Ascending aorta (tissue), 2 donors: ENCODE data around the gene CYP46A1. TPM values are rescaled to one million over a fixed set of nuclear protein-coding genes. Genes with fewer than 3 reads are reported as not detected.
A peak's percentile ranks its signal among the peaks of the same experiment; 100 is the strongest.

Source experiments
- DNase-seq, 2 donors: peaks; one replicate each; pipeline ENCODE4 v3.0.0-alpha.2; 2019; ENCODE audit warnings: low spot score in 2 of 2
- H3K27ac ChIP-seq, 2 donors: fragments of 200-600 bp; sonication (generic); one replicate each; pipeline ENCODE4 v1.5.1; 2016 to 2017; ENCODE audit warnings: mild to moderate bottlenecking in 1 of 2
- H3K27me3 ChIP-seq: fragments of 200-600 bp; sonication (generic); one replicate; pipeline ENCODE4 v1.5.1; 2017
- H3K36me3 ChIP-seq, 2 donors: fragments of 200-600 bp; sonication (generic); one replicate each; pipeline ENCODE4 v1.5.1; 2016
- H3K4me1 ChIP-seq, 2 donors: fragments of 200-600 bp; sonication (generic); one replicate each; pipeline ENCODE4 v1.5.1; 2016 to 2017; ENCODE audit warnings: mild to moderate bottlenecking in 1 of 2
- H3K4me3 ChIP-seq, 2 donors: fragments of 200-600 bp; sonication (generic); one replicate each; pipeline ENCODE4 v1.5.1; 2016 to 2017; ENCODE audit warnings: mild to moderate bottlenecking in 1 of 2
- H3K9me3 ChIP-seq, 2 donors: fragments of 200-600 bp; sonication (generic); one replicate each; pipeline ENCODE4 v1.5.1; 2016
- CTCF ChIP-seq, 3 experiments: fragments of 200-600 bp in 2 of 3; fragments of 450-650 bp in 1 of 3; sonication (generic) in 2 of 3; IDR thresholded peaks; one replicate each; pipeline ENCODE4 v1.5.1; 2016 to 2019; ENCODE audit warnings: antibody characterized with exemption in 3 of 3, mild to moderate bottlenecking in 1 of 3, moderate library complexity in 1 of 3
- intact Hi-C: fragments of 100-400 bp; cut with DNase I; formaldehyde crosslinking; loops from one replicate; pipeline ENCODE4 v1.15.1; 2023
- total RNA-seq: library from RNA; depleted of rRNA; stranded (reverse); fragments of >200 nt; gene quantifications from one replicate; pipeline ENCODE4 v1.1.0, GENCODE V29; 2016

CYP46A1 gene
- total RNA-seq, 1 donor from 2014 or later: not detected

DNA sequence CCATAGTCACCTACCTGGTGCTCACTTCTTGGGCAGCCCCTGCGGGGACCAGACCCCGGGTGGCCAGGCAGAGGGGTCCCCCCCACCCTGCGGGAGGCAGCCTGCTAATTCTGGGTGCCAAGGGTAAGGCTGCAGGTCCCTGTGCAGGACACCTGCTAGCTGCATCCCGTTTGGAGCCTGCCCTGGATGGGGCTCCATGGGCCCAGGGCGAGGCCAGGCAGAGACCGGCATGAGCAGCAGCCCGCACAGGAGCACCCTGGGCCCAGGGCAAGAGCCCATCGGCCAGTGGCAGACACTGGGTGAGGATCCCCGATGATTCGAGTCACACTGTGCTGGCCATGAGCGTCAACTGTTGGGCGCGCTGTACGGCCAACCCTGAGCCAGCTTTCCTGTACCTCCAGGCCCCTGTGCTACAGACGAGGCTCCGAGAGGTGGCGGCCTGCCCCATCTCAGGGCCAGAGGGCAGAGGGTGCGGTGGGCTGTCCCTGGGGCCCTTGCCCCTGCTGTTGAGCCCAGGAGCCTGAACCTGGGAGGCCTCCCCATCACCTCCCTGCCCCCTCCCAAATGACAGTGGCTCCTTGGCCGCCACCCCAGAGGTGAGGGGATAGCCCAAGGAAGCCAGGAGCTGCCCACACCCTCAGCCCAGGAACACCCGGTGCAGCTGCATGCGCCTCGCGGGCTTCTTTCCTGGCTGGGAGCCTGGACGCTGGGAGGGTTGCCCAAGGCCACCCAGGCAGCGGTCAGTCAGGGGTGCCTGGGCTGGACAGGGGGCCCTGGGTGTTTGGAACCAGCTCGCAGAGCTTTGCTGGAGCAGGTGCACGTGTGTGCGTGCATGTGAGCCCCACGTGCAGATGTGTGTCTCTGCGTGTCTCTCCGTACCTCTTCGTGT is 47.7 kb downstream of the CYP46A1 start:
- Histone ChIP-seq H3K27ac (peak overlapping the region; percentile 7 to 30), H3K36me3 (no peaks in the 10 kb centered on the region), H3K4me1 (peaks cover 3 to 15% of the 10 kb centered on the region in 2 donors), H3K4me3 (no peak overlapping the region), H3K27me3 (no peaks in the 10 kb centered on the region), H3K9me3 (no peaks in the 10 kb centered on the region)
- TF ChIP-seq CTCF (IDR thresholded peaks at IDR 0.05): no peak
- DNase-seq: peak; percentile 6 to 63
- intact Hi-C loops: loop anchor here (2.0 to 10.0 kb wide), 4 partner anchors 35 to 503 kb away; partner anchors contain the start of genes CYP46A1 and YY1

DNA sequence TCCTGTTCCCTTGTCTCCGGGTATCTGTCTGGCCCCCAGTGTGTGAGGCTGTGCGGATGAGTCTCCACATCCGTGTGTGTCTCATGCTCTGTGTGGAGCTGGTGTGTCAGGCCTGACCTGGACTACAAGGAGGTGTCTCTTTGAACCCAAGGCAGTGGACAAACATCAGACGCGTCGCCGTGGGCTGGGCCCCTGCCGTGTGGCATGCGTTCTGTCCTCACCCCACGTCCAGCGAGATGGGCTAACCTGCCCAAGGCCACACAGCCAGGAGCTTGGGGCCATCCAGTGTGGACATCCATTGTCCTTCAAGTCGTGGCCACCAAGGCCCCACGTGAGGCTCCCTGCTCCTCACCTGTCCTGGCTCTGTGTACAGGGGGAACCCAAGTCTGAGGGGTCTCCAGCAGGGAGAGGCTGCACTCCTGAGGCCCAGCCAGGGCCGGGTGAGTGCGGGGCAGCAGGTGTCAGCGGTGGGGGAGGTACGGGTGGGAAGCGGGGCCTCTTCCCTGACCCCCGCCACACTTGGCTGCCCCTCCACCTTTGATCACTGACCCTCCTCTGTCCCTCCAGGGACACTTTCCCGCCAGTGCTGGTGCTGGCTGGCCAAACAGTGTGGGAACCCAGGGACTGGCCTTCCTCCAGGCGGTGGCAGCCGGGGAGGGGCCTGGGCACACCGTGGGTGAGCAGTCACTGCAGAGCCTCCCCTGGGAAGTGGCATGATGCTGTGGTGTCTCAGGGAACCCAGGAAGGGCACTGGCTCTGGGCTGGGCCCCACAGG is 48.5 kb downstream of the CYP46A1 start:
- Histone ChIP-seq H3K4me3 (no peak overlapping the region), H3K9me3 (no peaks in the 10 kb centered on the region), H3K27me3 (no peaks in the 10 kb centered on the region), H3K4me1 (peaks cover 3 to 21% of the 10 kb centered on the region in 2 donors), H3K36me3 (no peaks in the 10 kb centered on the region), H3K27ac (no peak overlapping the region)
- DNase-seq: peak; percentile 8 to 62
- no peak for TF ChIP-seq CTCF (IDR thresholded peaks at IDR 0.05)
- intact Hi-C loops: loop anchor here (10.0 kb wide), 2 partner anchors 372 to 502 kb away; partner anchors contain the start of gene YY1

DNA sequence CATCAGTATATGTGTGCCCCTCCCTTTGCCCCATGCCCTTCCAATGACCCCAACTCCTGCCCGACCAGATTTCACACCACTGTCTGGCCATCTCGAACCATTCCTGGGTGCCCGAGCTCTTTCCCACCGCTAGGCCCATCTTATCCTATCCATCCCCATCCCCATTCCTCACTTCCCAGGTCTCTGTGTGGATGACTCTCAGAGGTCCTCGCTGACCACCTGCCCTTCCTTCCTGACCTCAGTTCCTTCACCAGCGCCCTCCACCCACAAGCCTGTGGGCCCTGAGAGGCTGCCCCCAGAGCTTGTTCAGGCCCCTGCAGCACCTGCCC is 49.1 kb downstream of the CYP46A1 start:
- peak in 1 of 2 donors; percentile 4 for DNase-seq
- Histone ChIP-seq H3K27ac (no peak overlapping the region), H3K4me3 (no peak overlapping the region), H3K36me3 (no peaks in the 10 kb centered on the region), H3K9me3 (no peaks in the 10 kb centered on the region), H3K4me1 (peaks cover 3 to 26% of the 10 kb centered on the region in 2 donors), H3K27me3 (no peaks in the 10 kb centered on the region)
- intact Hi-C loops: loop anchor here (10.0 kb wide), 2 partner anchors 372 to 502 kb away; partner anchors contain the start of gene YY1
- no peak for TF ChIP-seq CTCF (IDR thresholded peaks at IDR 0.05)

- Histone ChIP-seq H3K9me3 (no peaks in the 10 kb centered on the region), H3K4me3 (no peak overlapping the region), H3K27me3 (no peaks in the 10 kb centered on the region), H3K27ac (no peak overlapping the region), H3K36me3 (no peaks in the 10 kb centered on the region), H3K4me1 (peaks cover 3 to 32% of the 10 kb centered on the region in 2 donors)
- intact Hi-C loops: loop anchor here (10.0 kb wide), 2 partner anchors 371 to 501 kb away; partner anchors contain the start of gene YY1
- DNase-seq: peak; percentile 30 to 63
- TF ChIP-seq CTCF (IDR thresholded peaks at IDR 0.05): no peak
Measured at GRCh38 chr14:99733540-99734405, 49.7 kb downstream of the CYP46A1 start.
